Left ventricle myocardium inferior (tissue), 1 donor: ENCODE results near the gene PROP1. TPM values are rescaled to one million over a fixed set of nuclear protein-coding genes. Genes with fewer than 3 reads are reported as not detected.
"Not testable (repeated sequence)": the region's sequence is repeated elsewhere in the genome, so short reads cannot be mapped to it uniquely, and the experiment has no call there.

Source experiments
- DNase-seq: peaks from one replicate; pipeline ENCODE4 v3.0.0-alpha.2; 2020
- H3K27ac ChIP-seq: fragments of 200-600 bp; replicated peaks from 2 replicates; pipeline ENCODE4 v1.8.0; 2021
- H3K27me3 ChIP-seq: fragments of 200-600 bp; 2 replicates; pipeline ENCODE4 v1.8.0; 2021; ENCODE audit warnings: low read depth
- H3K36me3 ChIP-seq: fragments of 200-600 bp; 2 replicates; pipeline ENCODE4 v1.8.0; 2021
- H3K4me1 ChIP-seq: fragments of 200-600 bp; 2 replicates; pipeline ENCODE4 v1.8.0; 2021
- H3K4me3 ChIP-seq: fragments of 200-600 bp; 2 replicates; pipeline ENCODE4 v1.8.0; 2021; ENCODE audit warnings: mild to moderate bottlenecking, moderate library complexity
- H3K9me3 ChIP-seq: fragments of 200-600 bp; replicated peaks from 2 replicates; pipeline ENCODE4 v1.8.0; 2021
- CTCF ChIP-seq: fragments of 200-600 bp; IDR thresholded peaks from 2 replicates; pipeline ENCODE4 v1.8.0; 2021; ENCODE audit warnings: antibody characterized with exemption, mild to moderate bottlenecking, borderline replicate concordance
- intact Hi-C: fragments of 100-400 bp; cut with micrococcal nuclease; formaldehyde crosslinking; loops from one replicate; pipeline ENCODE4 v1.11.0; 2022
- total RNA-seq: library from RNA; stranded (reverse); fragmentation: NEBNext Ultra II Directional; extraction: Animal tissue kit (Norgen Biotek cat#: 25700); gene quantifications from one replicate; pipeline ENCODE4 v1.2.1, GENCODE V29; 2021
- donor health status: DM: no; HTN: yes; CAD: no; lungs with severe emphysema.

The PROP1 gene
- total RNA-seq, 1 donor from 2014 or later: not detected

- Histone ChIP-seq H3K4me3 (no peak overlapping the region), H3K9me3 (no peaks in the 10 kb centered on the region), H3K27me3 (peaks cover 77% of the 10 kb centered on the region), H3K36me3 (no peaks in the 10 kb centered on the region), H3K4me1 (no peaks in the 10 kb centered on the region), H3K27ac (no peak overlapping the region)
- no peak for DNase-seq
- no peak for TF ChIP-seq CTCF
- intact Hi-C loops: no loop called here
Measured at GRCh38 chr5:177982956-177983355, 13.1 kb downstream of the PROP1 start.

- Histone ChIP-seq H3K4me3 (no peak overlapping the region), H3K36me3 (no peaks in the 10 kb centered on the region), H3K4me1 (no peaks in the 10 kb centered on the region), H3K27ac (no peak overlapping the region), H3K27me3 (peaks cover 77% of the 10 kb centered on the region), H3K9me3 (no peaks in the 10 kb centered on the region)
- no peak for TF ChIP-seq CTCF
- no peak for DNase-seq
- intact Hi-C loops: no loop called here
Measured at GRCh38 chr5:177982072-177982727, 13.8 kb downstream of the PROP1 start.

GRCh38 chr5:177981296-177982071, 14.6 kb downstream of the PROP1 start:
- Histone ChIP-seq H3K27ac (no peak overlapping the region), H3K9me3 (no peaks in the 10 kb centered on the region), H3K4me3 (no peak overlapping the region), H3K4me1 (no peaks in the 10 kb centered on the region), H3K36me3 (no peaks in the 10 kb centered on the region), H3K27me3 (peaks cover 77% of the 10 kb centered on the region)
- no peak for DNase-seq
- TF ChIP-seq CTCF: no peak
- intact Hi-C loops: no loop called here

- Histone ChIP-seq H3K27me3 (peaks cover 72% of the 10 kb centered on the region), H3K36me3 (no peaks in the 10 kb centered on the region), H3K4me3 (no peak overlapping the region), H3K4me1 (no peaks in the 10 kb centered on the region), H3K9me3 (peaks cover under 1% of the 10 kb centered on the region), H3K27ac (no peak overlapping the region)
- intact Hi-C loops: no loop called here
- DNase-seq: no peak
- no peak for TF ChIP-seq CTCF
Measured at GRCh38 chr5:177980743-177981151, 15.3 kb downstream of the PROP1 start.

- H3K27me3 ChIP-seq: peaks cover 59% of the 10 kb centered on the region
- DNase-seq, intact Hi-C loops: not testable (repeated sequence)
Measured at GRCh38 chr5:177977600-177977999, 18.4 kb downstream of the PROP1 start.

GRCh38 chr5:177973066-177973635, 22.9 kb downstream of the PROP1 start:
- Histone ChIP-seq H3K4me1 (no peaks in the 10 kb centered on the region), H3K36me3 (no peaks in the 10 kb centered on the region), H3K4me3 (no peak overlapping the region), H3K9me3 (peaks cover 4% of the 10 kb centered on the region), H3K27me3 (peaks cover 66% of the 10 kb centered on the region), H3K27ac (no peak overlapping the region)
- DNase-seq: no peak
- intact Hi-C loops: no loop called here
- TF ChIP-seq CTCF: no peak

More at GRCh38 chr5:177977600-177977999, 18.4 kb downstream of the PROP1 start:
- H3K36me3 ChIP-seq, H3K27ac ChIP-seq, H3K4me3 ChIP-seq, H3K4me1 ChIP-seq, H3K9me3 ChIP-seq: not testable (repeated sequence)
